ENCODE data around the gene INTS11.

The INTS11 gene

DNA sequence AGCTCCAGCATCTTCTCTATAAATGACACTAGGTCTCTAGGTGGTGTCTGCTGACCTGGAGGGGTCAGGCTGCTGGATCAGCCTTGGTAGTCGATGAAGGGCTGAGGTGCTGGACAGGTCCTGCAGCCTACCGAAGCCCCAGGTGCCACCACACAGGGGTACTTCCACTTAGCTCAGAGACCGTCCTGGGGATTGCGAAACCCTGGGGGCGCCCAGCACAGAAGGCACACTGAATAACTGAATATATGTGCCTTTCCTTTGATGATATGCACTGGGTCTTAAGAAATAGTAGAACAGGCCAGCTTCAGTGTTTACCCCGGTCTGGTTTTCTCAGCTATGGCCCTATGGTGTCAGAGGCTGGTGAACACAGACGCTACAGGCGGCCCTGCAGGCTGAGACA is 61.7 kb downstream of the INTS11 start:
- DNase-seq (ENCODE audit: low spot score): no peak

GRCh38 chr1:1262071-1262470 is 62.4 kb downstream of the INTS11 start:
- no peak for DNase-seq (ENCODE audit: low spot score)

All from HuH-7 (cell line).